IPS-18a (cell line): Measurements from ENCODE around the gene CHIT1.

Experiments used
- H3K27ac ChIP-seq: one replicate; pipeline ENCODE4 v1.5.1; 2013; ENCODE audit warnings: low read length
- H3K27me3 ChIP-seq: one replicate; pipeline ENCODE4 v1.6.1; 2013; ENCODE audit warnings: mild to moderate bottlenecking, low read length; ENCODE audit not compliant: control insufficient read depth, insufficient read depth
- H3K36me3 ChIP-seq: one replicate; pipeline ENCODE4 v1.6.1; 2013; ENCODE audit warnings: low read depth, low read length; ENCODE audit not compliant: control insufficient read depth
- H3K4me1 ChIP-seq: one replicate; pipeline ENCODE4 v1.6.1; 2013; ENCODE audit warnings: low read depth, low read length; ENCODE audit not compliant: control insufficient read depth
- H3K4me3 ChIP-seq: one replicate; pipeline ENCODE4 v1.5.1; 2013; ENCODE audit warnings: low read length
- H3K9ac ChIP-seq: one replicate; pipeline ENCODE4 v1.6.1; 2013; ENCODE audit warnings: mild to moderate bottlenecking, low read length, moderate library complexity
- H3K9me3 ChIP-seq: one replicate; pipeline ENCODE4 v1.6.1; 2013; ENCODE audit warnings: low read depth, low read length; ENCODE audit not compliant: control insufficient read depth

The CHIT1 gene

GRCh38 chr1:203169770-203170520, 59.5 kb downstream of the CHIT1 start:
- no peak overlapping the region for H3K27ac ChIP-seq
- no peaks in the 10 kb centered on the region for H3K4me1 ChIP-seq
- no peaks in the 10 kb centered on the region for H3K36me3 ChIP-seq
- H3K4me3 ChIP-seq: no peak overlapping the region
- H3K9ac ChIP-seq: no peak overlapping the region
- no peaks in the 10 kb centered on the region for H3K27me3 ChIP-seq
- H3K9me3 ChIP-seq: no peaks in the 10 kb centered on the region

- Histone ChIP-seq H3K4me3 (no peak overlapping the region), H3K36me3 (no peaks in the 10 kb centered on the region), H3K4me1 (no peaks in the 10 kb centered on the region), H3K27me3 (no peaks in the 10 kb centered on the region), H3K27ac (no peak overlapping the region), H3K9me3 (no peaks in the 10 kb centered on the region), H3K9ac (no peak overlapping the region)
These were observed 60.5 kb downstream of the CHIT1 start for GRCh38 chr1:203168991-203169390.

- no peaks in the 10 kb centered on the region for H3K36me3 ChIP-seq
- H3K27ac ChIP-seq: no peak overlapping the region
- no peaks in the 10 kb centered on the region for H3K4me1 ChIP-seq
- H3K9me3 ChIP-seq: no peaks in the 10 kb centered on the region
- no peak overlapping the region for H3K4me3 ChIP-seq
- H3K27me3 ChIP-seq: no peaks in the 10 kb centered on the region
- H3K9ac ChIP-seq: no peak overlapping the region
These were observed 61.2 kb downstream of the CHIT1 start for GRCh38 chr1:203168256-203168786.

GRCh38 chr1:203167913-203168200, 61.6 kb downstream of the CHIT1 start:
- H3K36me3 ChIP-seq: no peaks in the 10 kb centered on the region
- H3K4me3 ChIP-seq: no peak overlapping the region
- no peaks in the 10 kb centered on the region for H3K27me3 ChIP-seq
- no peaks in the 10 kb centered on the region for H3K9me3 ChIP-seq
- H3K9ac ChIP-seq: no peak overlapping the region
- H3K27ac ChIP-seq: no peak overlapping the region
- no peaks in the 10 kb centered on the region for H3K4me1 ChIP-seq

GRCh38 chr1:203167026-203167912, 62.2 kb downstream of the CHIT1 start:
- no peak overlapping the region for H3K9ac ChIP-seq
- H3K9me3 ChIP-seq: no peaks in the 10 kb centered on the region
- H3K27ac ChIP-seq: no peak overlapping the region
- H3K4me1 ChIP-seq: no peaks in the 10 kb centered on the region
- H3K4me3 ChIP-seq: no peak overlapping the region
- H3K36me3 ChIP-seq: no peaks in the 10 kb centered on the region
- no peaks in the 10 kb centered on the region for H3K27me3 ChIP-seq

GRCh38 chr1:203166192-203166940, 63.1 kb downstream of the CHIT1 start:
- H3K9me3 ChIP-seq: no peaks in the 10 kb centered on the region
- no peaks in the 10 kb centered on the region for H3K27me3 ChIP-seq
- H3K4me1 ChIP-seq: no peaks in the 10 kb centered on the region

More at GRCh38 chr1:203166192-203166940, 63.1 kb downstream of the CHIT1 start:
- no peaks in the 10 kb centered on the region for H3K36me3 ChIP-seq
- no peak overlapping the region for H3K27ac ChIP-seq
- no peak overlapping the region for H3K9ac ChIP-seq
- no peak overlapping the region for H3K4me3 ChIP-seq
